Esophagus (tissue), 2 donors: Measurements from ENCODE around the gene EXOSC7. TPM values are rescaled to one million over a fixed set of nuclear protein-coding genes. Genes with fewer than 3 reads are reported as not detected.
A peak's percentile ranks its signal among the peaks of the same experiment; 100 is the strongest.

ENCODE experiments used
- H3K27ac ChIP-seq, 2 donors: one replicate each; pipeline ENCODE4 v1.5.1; 2013; ENCODE audit warnings: low read depth in 2 of 2, mild to moderate bottlenecking in 2 of 2, inconsistent platforms in 1 of 2, low read length in 1 of 2, moderate library complexity in 1 of 2
- H3K27me3 ChIP-seq, 2 donors: one replicate each; pipeline ENCODE4 v1.6.1; 2013; ENCODE audit warnings: low read length in 2 of 2, control low read depth in 1 of 2, mild to moderate bottlenecking in 1 of 2; ENCODE audit not compliant: insufficient read depth in 2 of 2, control insufficient read depth in 1 of 2
- H3K36me3 ChIP-seq, 2 donors: one replicate each; pipeline ENCODE4 v1.6.1; 2013; ENCODE audit warnings: low read length in 1 of 2; ENCODE audit not compliant: control insufficient read depth in 2 of 2, insufficient read depth in 2 of 2
- H3K4me1 ChIP-seq, 2 donors: one replicate each; pipeline ENCODE4 v1.6.1; 2013; ENCODE audit warnings: low read length in 1 of 2; ENCODE audit not compliant: control insufficient read depth in 2 of 2, insufficient read depth in 2 of 2
- H3K4me3 ChIP-seq, 2 donors: one replicate each; pipeline ENCODE4 v1.5.1; 2013; ENCODE audit warnings: low read length in 2 of 2, mild to moderate bottlenecking in 2 of 2, low read depth in 1 of 2, moderate library complexity in 1 of 2
- H3K9me3 ChIP-seq, 2 donors: one replicate each; pipeline ENCODE4 v1.6.1; 2013; ENCODE audit warnings: mild to moderate bottlenecking in 2 of 2, low read depth in 1 of 2, low read length in 1 of 2, moderate library complexity in 1 of 2; ENCODE audit not compliant: control insufficient read depth in 2 of 2, insufficient read depth in 1 of 2
- WGBS, 2 donors: extraction: QIAGEN DNeasy Blood & Tissue Kit; methylation state at CpG; one replicate each; pipeline ENCODE4 v1.1.7; 2013; 5-methylcytosine and 5-hydroxymethylcytosine counted together
- polyA plus RNA-seq, 2 donors: library from polyadenylated mRNA; stranded (reverse); fragments of 200-250 nt; gene quantifications; one replicate each; pipeline ENCODE4 v1.2.3, GENCODE V29; 2013
- donor health status: healthy with polysubstance abuse.
- donor health status: Bipolar disorder and iron deficiency.

Gene EXOSC7
- polyA plus RNA-seq, 2 donors: 23.5 to 38.7 TPM

GRCh38 chr3:44989141-44989540, 13.1 kb downstream of the EXOSC7 start:
- H3K27me3 ChIP-seq: no peaks in the 10 kb centered on the region
- no peak overlapping the region for H3K4me3 ChIP-seq
- peaks cover 6 to 10% of the 10 kb centered on the region in 2 donors for H3K4me1 ChIP-seq
- H3K27ac ChIP-seq: no peak overlapping the region
- H3K9me3 ChIP-seq: no peaks in the 10 kb centered on the region
- peaks cover 7 to 11% of the 10 kb centered on the region in 2 donors for H3K36me3 ChIP-seq
- WGBS, 2 donors: 92 to 94% methylated on average over 8 of the region's 8 CpGs

GRCh38 chr3:44989636-44990373, 13.8 kb downstream of the EXOSC7 start:
- H3K4me1 ChIP-seq: peaks cover 6 to 12% of the 10 kb centered on the region in 2 donors
- peaks cover 7 to 11% of the 10 kb centered on the region in 2 donors for H3K36me3 ChIP-seq
- H3K27me3 ChIP-seq: no peaks in the 10 kb centered on the region
- H3K4me3 ChIP-seq: no peak overlapping the region
- no peak overlapping the region for H3K27ac ChIP-seq
- 86 to 88% methylated on average over 1 of the region's 1 CpG for WGBS, 2 donors
- H3K9me3 ChIP-seq: no peaks in the 10 kb centered on the region

GRCh38 chr3:44991326-44991725, 15.3 kb downstream of the EXOSC7 start:
- no peak overlapping the region for H3K27ac ChIP-seq
- H3K4me1 ChIP-seq: peaks cover 6 to 12% of the 10 kb centered on the region in 2 donors
- peaks cover 7 to 11% of the 10 kb centered on the region in 2 donors for H3K36me3 ChIP-seq
- no peak overlapping the region for H3K4me3 ChIP-seq
- no peaks in the 10 kb centered on the region for H3K27me3 ChIP-seq
- WGBS, 2 donors: 87 to 88% methylated on average over 1 of the region's 1 CpG
- no peaks in the 10 kb centered on the region for H3K9me3 ChIP-seq

GRCh38 chr3:44992555-44993470, 16.8 kb downstream of the EXOSC7 start:
- no peaks in the 10 kb centered on the region for H3K9me3 ChIP-seq
- H3K36me3 ChIP-seq: peaks cover 7 to 11% of the 10 kb centered on the region in 2 donors
- H3K4me1 ChIP-seq: peaks cover 6 to 12% of the 10 kb centered on the region in 2 donors
- peak overlapping the region in 1 of 2 donors; percentile 60 for H3K27ac ChIP-seq
- no peaks in the 10 kb centered on the region for H3K27me3 ChIP-seq
- 68 to 70% methylated on average over 7 of the region's 7 CpGs for WGBS, 2 donors
- H3K4me3 ChIP-seq: no peak overlapping the region

- no peaks in the 10 kb centered on the region for H3K27me3 ChIP-seq
These were observed 17.6 kb downstream of the EXOSC7 start for GRCh38 chr3:44993471-44994205.

GRCh38 chr3:44995142-44995770, 19.2 kb downstream of the EXOSC7 start:
- WGBS, 2 donors: 61 to 62% methylated on average over 8 of the region's 8 CpGs
- Histone ChIP-seq H3K9me3 (no peaks in the 10 kb centered on the region), H3K36me3 (peaks cover 8 to 13% of the 10 kb centered on the region in 2 donors), H3K4me3 (no peak overlapping the region), H3K27ac (no peak overlapping the region), H3K4me1 (peaks cover 6 to 12% of the 10 kb centered on the region in 2 donors), H3K27me3 (no peaks in the 10 kb centered on the region)

More at GRCh38 chr3:44993471-44994205, 17.6 kb downstream of the EXOSC7 start:
- Histone ChIP-seq H3K4me3 (no peak overlapping the region), H3K36me3 (peaks cover 8 to 11% of the 10 kb centered on the region in 2 donors), H3K9me3 (no peaks in the 10 kb centered on the region), H3K4me1 (peaks cover 6 to 12% of the 10 kb centered on the region in 2 donors), H3K27ac (peak overlapping the region; percentile 29 to 60)

- Histone ChIP-seq H3K4me1 (peaks cover 6 to 12% of the 10 kb centered on the region in 2 donors), H3K4me3 (no peak overlapping the region), H3K27ac (no peak overlapping the region), H3K36me3 (peaks cover 6 to 8% of the 10 kb centered on the region in 2 donors), H3K9me3 (no peaks in the 10 kb centered on the region), H3K27me3 (no peaks in the 10 kb centered on the region)
- WGBS, 2 donors: 52 to 88% methylated on average over 3 of the region's 3 CpGs
These were observed 20.5 kb downstream of the EXOSC7 start for GRCh38 chr3:44996556-44996969.

GRCh38 chr3:44999782-45000181, 23.7 kb downstream of the EXOSC7 start:
- Histone ChIP-seq H3K27me3 (no peaks in the 10 kb centered on the region), H3K27ac (no peak overlapping the region), H3K36me3 (peaks cover 6 to 15% of the 10 kb centered on the region in 2 donors), H3K9me3 (no peaks in the 10 kb centered on the region), H3K4me3 (no peak overlapping the region), H3K4me1 (no peaks in the 10 kb centered on the region)
- WGBS, 2 donors: 39 to 51% methylated on average over 2 of the region's 2 CpGs

- Histone ChIP-seq H3K4me3 (no peak overlapping the region), H3K27me3 (no peaks in the 10 kb centered on the region), H3K36me3 (peaks cover 6 to 15% of the 10 kb centered on the region in 2 donors), H3K4me1 (no peaks in the 10 kb centered on the region), H3K27ac (no peak overlapping the region), H3K9me3 (no peaks in the 10 kb centered on the region)
- WGBS, 2 donors: 92 to 97% methylated on average over 4 of the region's 4 CpGs
These were observed 24.8 kb downstream of the EXOSC7 start for GRCh38 chr3:45000823-45001222.
